DOHH2 (cell line): ENCODE data around the gene ARHGEF12.

Source experiments
- H3F3A ChIP-seq: fragments of 200-600 bp; sonication (generic), shearing (Covaris generic); 2 replicates; pipeline ENCODE4 v1.6.0; 2016; ENCODE audit warnings: antibody characterized with exemption, mild to moderate bottlenecking; ENCODE audit not compliant: control insufficient read depth, insufficient read depth
- H3K27ac ChIP-seq: fragments of 200-600 bp; sonication (generic); 2 replicates; pipeline ENCODE4 v1.5.1; 2014; ENCODE audit warnings: low read depth, mild to moderate bottlenecking, low read length, moderate library complexity
- H3K27me3 ChIP-seq: fragments of 200-600 bp; sonication (generic); 2 replicates; pipeline ENCODE4 v1.6.1; 2014; ENCODE audit warnings: mild to moderate bottlenecking, low read length, mixed read lengths; ENCODE audit not compliant: control insufficient read depth
- H3K36me3 ChIP-seq: fragments of 200-600 bp; sonication (generic); 2 replicates; pipeline ENCODE4 v1.6.1; 2014; ENCODE audit warnings: mild to moderate bottlenecking, low read length, moderate library complexity, mixed read lengths; ENCODE audit not compliant: control insufficient read depth
- H3K4me1 ChIP-seq: fragments of 200-600 bp; sonication (generic); 2 replicates; pipeline ENCODE4 v1.6.1; 2014; ENCODE audit warnings: mild to moderate bottlenecking, low read length, mixed read lengths; ENCODE audit not compliant: control insufficient read depth
- H3K4me2 ChIP-seq: fragments of 200-600 bp; sonication (generic); 2 replicates; pipeline ENCODE4 v1.6.0; 2014; ENCODE audit warnings: mild to moderate bottlenecking, low read length, moderate library complexity
- H3K4me3 ChIP-seq: fragments of 200-600 bp; sonication (generic); 2 replicates; pipeline ENCODE4 v1.5.1; 2014; ENCODE audit warnings: mild to moderate bottlenecking, low read length, mixed read lengths
- H3K79me2 ChIP-seq: fragments of 200-600 bp; sonication (generic); 2 replicates; pipeline ENCODE4 v1.6.1; 2014; ENCODE audit warnings: mild to moderate bottlenecking, low read length, mixed read lengths; ENCODE audit not compliant: control insufficient read depth
- H3K9me2 ChIP-seq: fragments of 200-600 bp; sonication (generic); replicated peaks from 2 replicates; pipeline ENCODE4 v1.6.1; 2014; ENCODE audit warnings: mild to moderate bottlenecking, low read length, mixed read lengths; ENCODE audit not compliant: control insufficient read depth
- H3K9me3 ChIP-seq: fragments of 200-600 bp; sonication (generic); 2 replicates; pipeline ENCODE4 v1.6.1; 2014; ENCODE audit warnings: antibody characterized with exemption, low read length, mixed read lengths; ENCODE audit not compliant: control insufficient read depth, insufficient read depth
- H4K20me1 ChIP-seq: fragments of 200-600 bp; sonication (generic); 2 replicates; pipeline ENCODE4 v1.6.0; 2014; ENCODE audit warnings: low read depth, mild to moderate bottlenecking, antibody characterized with exemption, low read length, moderate library complexity; ENCODE audit not compliant: control insufficient read depth, insufficient read depth
- EZH2phosphoT487 ChIP-seq: fragments of 200-600 bp; sonication (generic); IDR thresholded peaks from 2 replicates; pipeline ENCODE4 v1.6.1; 2017; ENCODE audit warnings: borderline replicate concordance, mild to moderate bottlenecking, antibody characterized with exemption, low read length, moderate library complexity, mixed read lengths
- TF ChIP-seq, protein P1 (sequence below): fragments of 200-600 bp; sonication (generic); IDR thresholded peaks from one replicate; pipeline ENCODE4 v1.5.1; 2014; ENCODE audit warnings: antibody characterized with exemption, mild to moderate bottlenecking, low read depth, low read length; ENCODE audit not compliant: poor library complexity, severe bottlenecking

The ARHGEF12 gene

DNA sequence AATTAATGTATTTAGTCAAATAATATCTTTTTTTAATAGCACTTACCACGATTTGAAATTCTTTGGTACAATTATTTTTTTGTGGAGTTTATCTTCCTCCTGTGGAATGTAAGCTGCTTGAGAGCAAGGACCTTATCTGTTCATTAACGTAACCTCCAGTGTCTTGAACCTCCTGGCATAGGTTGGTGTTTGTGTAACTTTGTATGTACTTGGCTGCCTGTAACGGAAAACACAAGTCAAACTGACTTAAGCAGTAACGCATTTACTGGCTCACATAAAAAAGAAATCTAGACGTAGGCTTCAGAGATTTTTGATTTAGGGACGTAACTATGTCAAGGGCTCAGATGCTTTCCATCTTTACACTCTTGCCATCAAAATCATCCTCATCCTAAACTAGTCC is 56.1 kb downstream of the ARHGEF12 start:
- Histone ChIP-seq H3K9me3 (no peaks in the 10 kb centered on the region), H3K27ac (no peak overlapping the region), H3K27me3 (no peaks in the 10 kb centered on the region), H3K36me3 (no peaks in the 10 kb centered on the region), H4K20me1 (no peaks in the 10 kb centered on the region), H3K79me2 (0 out of 2 replicates have a peak, but pooled peaks cover 2% of the 10 kb centered on the region), H3K4me1 (no peaks in the 10 kb centered on the region), H3K9me2 (no peaks in the 10 kb centered on the region), H3F3A (no peaks in the 10 kb centered on the region), H3K4me3 (no peak overlapping the region), H3K4me2 (no peak overlapping the region)
- TF ChIP-seq, protein P1, sequence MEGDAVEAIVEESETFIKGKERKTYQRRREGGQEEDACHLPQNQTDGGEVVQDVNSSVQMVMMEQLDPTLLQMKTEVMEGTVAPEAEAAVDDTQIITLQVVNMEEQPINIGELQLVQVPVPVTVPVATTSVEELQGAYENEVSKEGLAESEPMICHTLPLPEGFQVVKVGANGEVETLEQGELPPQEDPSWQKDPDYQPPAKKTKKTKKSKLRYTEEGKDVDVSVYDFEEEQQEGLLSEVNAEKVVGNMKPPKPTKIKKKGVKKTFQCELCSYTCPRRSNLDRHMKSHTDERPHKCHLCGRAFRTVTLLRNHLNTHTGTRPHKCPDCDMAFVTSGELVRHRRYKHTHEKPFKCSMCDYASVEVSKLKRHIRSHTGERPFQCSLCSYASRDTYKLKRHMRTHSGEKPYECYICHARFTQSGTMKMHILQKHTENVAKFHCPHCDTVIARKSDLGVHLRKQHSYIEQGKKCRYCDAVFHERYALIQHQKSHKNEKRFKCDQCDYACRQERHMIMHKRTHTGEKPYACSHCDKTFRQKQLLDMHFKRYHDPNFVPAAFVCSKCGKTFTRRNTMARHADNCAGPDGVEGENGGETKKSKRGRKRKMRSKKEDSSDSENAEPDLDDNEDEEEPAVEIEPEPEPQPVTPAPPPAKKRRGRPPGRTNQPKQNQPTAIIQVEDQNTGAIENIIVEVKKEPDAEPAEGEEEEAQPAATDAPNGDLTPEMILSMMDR: no peak
- TF ChIP-seq EZH2phosphoT487: no peak

DNA sequence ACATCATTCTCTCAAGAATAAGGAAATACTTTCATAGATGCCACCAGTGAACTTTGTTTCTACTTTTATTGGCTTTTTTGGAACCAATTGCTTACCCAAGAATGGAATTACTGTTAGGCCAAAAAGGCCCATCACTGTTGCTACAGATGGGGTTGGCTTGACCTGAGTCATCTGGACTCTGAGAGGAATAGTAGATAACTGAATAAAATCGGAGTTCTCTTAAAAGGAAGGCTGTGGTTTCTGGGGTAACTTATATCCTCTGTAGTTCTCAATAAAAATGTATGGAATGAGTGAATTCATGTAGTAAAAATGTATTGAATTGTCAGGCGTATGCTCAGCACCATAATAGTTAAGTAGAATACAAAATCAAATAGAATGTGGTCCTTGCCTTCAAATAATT is 56.6 kb downstream of the ARHGEF12 start:
- H3K4me3 ChIP-seq: no peak overlapping the region
- 0 out of 2 replicates have a peak, but pooled peaks cover 2% of the 10 kb centered on the region for H3K79me2 ChIP-seq
- no peaks in the 10 kb centered on the region for H3K27me3 ChIP-seq
- no peaks in the 10 kb centered on the region for H3F3A ChIP-seq
- H3K36me3 ChIP-seq: no peaks in the 10 kb centered on the region
- H3K9me2 ChIP-seq: no peaks in the 10 kb centered on the region
- no peak overlapping the region for H3K4me2 ChIP-seq
- no peaks in the 10 kb centered on the region for H3K9me3 ChIP-seq
- H3K27ac ChIP-seq: no peak overlapping the region
- TF ChIP-seq, protein P1: no peak
- no peak for TF ChIP-seq EZH2phosphoT487
- H3K4me1 ChIP-seq: no peaks in the 10 kb centered on the region
- H4K20me1 ChIP-seq: no peaks in the 10 kb centered on the region

DNA sequence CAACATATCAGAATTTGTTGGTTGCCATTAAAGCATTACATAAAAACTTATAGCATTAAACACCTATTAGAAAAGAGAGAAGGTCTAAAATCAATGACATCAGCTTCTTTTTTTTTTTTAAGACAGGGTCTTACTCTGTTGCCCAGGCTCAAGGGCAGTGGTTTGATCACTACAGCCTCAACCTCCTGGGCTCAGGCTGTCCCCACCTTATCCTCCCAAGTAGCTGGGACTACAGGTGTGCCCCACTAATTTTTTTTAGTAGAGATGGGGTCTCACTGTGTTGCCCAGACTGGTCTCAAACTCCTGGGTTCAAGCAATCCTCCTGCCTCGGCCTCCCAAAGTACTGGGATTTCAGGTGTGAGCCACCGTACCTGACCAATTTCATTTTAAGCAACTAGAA is 57.9 kb downstream of the ARHGEF12 start:
- Histone ChIP-seq H3K4me1 (no peaks in the 10 kb centered on the region), H4K20me1 (no peaks in the 10 kb centered on the region), H3K79me2 (0 out of 2 replicates have a peak, but pooled peaks cover 2% of the 10 kb centered on the region), H3K4me2 (no peak overlapping the region), H3K27ac (no peak overlapping the region), H3K36me3 (no peaks in the 10 kb centered on the region), H3K27me3 (no peaks in the 10 kb centered on the region), H3F3A (no peaks in the 10 kb centered on the region), H3K9me2 (no peaks in the 10 kb centered on the region), H3K4me3 (no peak overlapping the region), H3K9me3 (no peaks in the 10 kb centered on the region)
- no peak for TF ChIP-seq EZH2phosphoT487
- TF ChIP-seq, protein P1: no peak
